HPDE6-E6E7 (cell line): ENCODE measurements around the gene FAM168B.
"Not testable (repeated sequence)": the region's sequence is repeated elsewhere in the genome, so short reads cannot be mapped to it uniquely, and the experiment has no call there.

Source experiments
- DNase-seq: peaks from one replicate; pipeline ENCODE4 v3.0.0; 2011; ENCODE audit warnings: missing footprints; ENCODE audit errors: extremely low spot score

Gene FAM168B

DNA sequence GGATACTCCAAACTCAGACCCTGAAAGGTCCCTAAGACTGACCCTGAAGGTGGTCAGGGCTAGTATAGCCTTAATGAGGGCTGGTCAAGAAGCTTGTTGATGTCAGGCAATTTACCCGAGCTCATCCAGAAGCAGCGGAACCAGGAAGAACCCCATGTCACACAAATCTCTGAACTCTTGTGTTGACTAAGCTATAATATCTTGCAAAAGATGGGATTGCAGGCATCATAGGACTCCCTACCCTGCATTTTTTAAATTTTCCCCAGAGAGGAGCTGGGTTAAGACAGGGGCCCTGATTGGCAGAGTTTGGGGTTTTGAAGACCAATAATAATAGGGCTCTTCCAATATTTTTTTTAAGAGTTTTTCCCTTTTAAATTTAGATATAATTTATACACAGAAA, 9.9 kb upstream of the FAM168B start:
- DNase-seq = no peak

- DNase-seq = peak; percentile 20
Measured at GRCh38 chr2:131094463-131095281, 1.4 kb upstream of the FAM168B start.

DNA sequence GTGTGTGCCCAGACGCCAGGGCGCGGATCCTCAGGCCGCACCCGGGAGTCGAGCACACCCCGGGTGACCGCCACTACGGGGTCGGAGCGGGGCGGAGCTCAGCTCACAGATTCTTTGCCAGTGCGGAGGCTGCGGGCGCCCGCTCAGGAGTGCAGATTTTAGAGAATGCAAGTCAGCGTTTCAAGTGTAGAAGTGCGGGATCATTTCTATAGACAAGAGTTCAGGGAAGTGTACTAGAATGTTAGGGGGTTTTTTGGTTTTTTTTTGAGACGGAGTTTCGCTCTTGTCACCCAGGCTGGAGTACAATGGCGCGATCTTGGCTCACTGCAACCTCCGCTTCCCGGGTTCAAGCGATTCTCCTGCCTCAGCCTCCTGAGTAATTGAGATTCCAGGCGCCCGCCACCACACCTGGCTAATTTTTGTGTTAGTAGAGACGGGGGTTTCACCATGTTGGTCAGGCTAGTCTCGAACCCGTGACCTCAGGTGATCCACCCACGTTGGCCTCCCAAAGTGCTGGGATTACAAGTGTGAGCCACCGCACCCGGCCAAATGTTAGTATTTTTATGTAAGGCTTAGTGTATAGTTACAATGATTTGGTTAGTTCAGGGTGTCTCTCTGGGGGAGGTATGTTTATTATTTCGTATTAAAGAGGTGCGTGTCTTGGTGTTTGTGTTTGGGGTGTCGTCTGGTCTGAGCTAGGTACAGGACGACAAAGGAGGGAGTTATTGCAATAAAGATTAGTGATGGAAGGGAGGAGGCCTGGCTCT, 619 bp upstream of the FAM168B start:
- DNase-seq = no peak

- DNase-seq = no peak
Measured at GRCh38 chr2:131092458-131093005, 728 bp downstream of the FAM168B start.

DNA sequence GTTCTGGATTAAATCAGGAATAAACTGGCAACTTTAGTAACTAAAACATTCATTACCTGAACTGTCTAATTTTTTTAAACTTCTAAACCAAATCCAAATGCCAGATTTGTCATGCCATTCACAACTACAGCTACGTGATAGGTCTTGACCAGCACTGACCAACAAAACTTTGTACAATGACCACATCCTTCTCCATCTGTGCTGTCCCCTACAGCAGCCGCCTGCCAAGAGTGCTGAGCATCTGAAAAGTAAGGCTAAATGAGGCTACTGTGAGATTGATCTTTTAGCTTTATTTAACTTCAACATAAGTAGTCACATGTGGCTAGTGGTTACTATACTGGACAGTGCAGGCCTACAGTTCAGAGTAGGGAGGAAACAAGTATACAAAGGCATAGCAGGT, 7.6 kb downstream of the FAM168B start:
- DNase-seq = no peak

DNA sequence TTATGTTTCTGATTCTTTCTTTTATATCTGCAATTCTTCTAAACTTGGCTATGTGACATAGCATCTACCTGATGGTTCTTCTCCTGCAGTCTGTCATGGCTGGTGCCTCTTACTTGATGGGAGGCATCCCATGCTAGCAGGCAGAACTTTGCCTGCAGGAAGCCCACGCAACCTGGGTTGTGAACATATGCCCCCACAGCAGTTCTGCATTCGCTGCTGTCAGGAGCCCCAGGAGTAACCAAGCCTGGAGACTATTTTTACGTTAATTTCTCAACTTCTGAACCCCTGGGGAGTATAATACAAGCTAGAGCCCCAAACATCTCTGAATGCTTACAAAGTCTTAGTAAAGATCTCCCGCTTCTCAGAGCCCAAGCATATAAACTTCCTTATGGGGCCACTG, 12.1 kb downstream of the FAM168B start:
- DNase-seq = no peak

- DNase-seq = not testable (repeated sequence)
Measured at GRCh38 chr2:131079931-131080330, 13.3 kb downstream of the FAM168B start.

DNA sequence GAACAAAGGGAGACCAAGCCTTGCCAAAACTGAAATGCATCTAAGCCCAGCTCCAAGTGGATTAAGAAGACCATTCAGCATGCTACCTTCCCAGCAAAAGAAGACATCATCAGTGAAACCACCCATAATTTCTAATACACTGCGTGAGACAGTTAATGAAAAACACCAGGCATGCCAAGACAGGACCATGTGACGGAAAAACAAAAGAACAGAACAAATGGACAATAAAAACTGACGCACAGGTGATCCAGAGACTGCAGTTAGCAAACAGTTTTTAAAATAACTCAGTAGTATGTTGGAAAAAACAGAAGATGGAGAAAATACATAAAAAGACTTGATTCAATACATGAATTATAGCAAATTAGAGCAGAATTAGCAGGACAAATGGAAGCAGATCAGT, 15.3 kb downstream of the FAM168B start:
- no peak for DNase-seq

DNA sequence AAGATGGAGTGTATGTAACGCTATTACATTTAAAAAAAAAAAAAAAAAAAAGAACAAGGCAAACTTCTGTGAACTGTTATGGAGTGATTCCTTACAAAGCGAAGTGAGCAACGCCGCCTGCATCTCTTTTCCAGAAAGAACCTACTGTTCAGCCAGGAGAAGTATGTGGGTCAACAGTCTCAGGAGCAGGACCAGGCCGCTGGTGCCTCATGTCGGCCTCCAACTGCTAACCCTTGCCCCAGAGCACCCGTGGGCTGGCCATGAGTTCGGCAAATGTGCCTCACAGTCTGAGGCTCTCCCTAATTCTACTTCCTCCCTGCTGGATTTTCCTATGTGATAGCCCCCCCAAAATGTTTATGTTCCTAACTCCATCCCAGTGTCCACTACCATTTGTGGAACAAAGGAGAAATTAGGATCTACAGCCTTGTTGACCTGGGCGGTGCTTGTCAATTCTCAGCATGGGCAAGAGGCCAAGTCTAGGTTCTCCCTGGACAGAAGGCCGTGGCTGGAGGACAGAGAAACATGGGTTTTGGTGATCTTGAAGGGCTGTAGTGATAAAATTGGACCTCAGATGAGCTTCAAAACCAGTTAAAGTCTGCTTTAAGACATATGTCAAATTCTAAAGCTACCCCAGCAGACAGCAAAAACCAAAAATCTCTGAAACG, 15.9 kb downstream of the FAM168B start:
- DNase-seq = no peak

- DNase-seq = no peak
Measured at GRCh38 chr2:131076707-131077106, 16.6 kb downstream of the FAM168B start.

DNA sequence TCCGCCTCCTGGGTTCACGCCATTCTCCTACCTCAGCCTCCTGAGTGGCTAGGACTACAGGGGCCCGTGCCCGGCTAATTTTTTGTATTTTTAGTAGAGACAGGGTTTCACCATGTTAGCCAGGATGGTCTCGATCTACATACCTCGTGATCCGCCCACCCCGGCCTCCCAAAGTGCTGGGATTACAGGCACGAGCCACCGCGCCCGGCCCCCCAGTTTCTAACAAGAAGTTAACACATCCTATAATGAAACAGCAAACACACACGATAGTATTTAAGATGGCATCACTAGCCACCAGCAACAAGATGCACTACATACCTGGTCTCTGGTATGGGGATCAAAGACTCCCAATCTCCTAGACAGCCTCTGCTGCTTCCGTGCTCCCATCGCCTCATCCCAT, 17.7 kb downstream of the FAM168B start:
- DNase-seq = not testable (repeated sequence)

DNA sequence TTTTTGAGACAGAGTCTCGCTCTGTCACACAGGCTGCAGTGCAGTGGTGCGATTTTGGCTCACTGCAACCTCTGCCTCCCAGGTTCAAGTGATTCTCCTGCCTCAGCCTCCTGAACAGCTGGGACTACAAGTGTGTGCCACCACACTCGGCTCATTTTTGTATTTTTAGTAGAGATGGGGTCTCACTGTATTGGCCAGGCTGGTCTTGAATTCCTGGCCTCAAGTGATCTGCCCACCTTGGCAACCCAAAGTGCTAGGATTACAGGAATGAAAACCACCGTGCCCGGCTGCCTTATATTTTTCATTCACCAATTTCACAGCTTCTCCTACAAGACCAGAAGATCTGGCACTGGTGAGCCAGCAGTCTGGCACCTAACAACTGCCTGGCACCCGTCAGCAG, 25.1 kb downstream of the FAM168B start:
- not testable (repeated sequence) for DNase-seq

DNA sequence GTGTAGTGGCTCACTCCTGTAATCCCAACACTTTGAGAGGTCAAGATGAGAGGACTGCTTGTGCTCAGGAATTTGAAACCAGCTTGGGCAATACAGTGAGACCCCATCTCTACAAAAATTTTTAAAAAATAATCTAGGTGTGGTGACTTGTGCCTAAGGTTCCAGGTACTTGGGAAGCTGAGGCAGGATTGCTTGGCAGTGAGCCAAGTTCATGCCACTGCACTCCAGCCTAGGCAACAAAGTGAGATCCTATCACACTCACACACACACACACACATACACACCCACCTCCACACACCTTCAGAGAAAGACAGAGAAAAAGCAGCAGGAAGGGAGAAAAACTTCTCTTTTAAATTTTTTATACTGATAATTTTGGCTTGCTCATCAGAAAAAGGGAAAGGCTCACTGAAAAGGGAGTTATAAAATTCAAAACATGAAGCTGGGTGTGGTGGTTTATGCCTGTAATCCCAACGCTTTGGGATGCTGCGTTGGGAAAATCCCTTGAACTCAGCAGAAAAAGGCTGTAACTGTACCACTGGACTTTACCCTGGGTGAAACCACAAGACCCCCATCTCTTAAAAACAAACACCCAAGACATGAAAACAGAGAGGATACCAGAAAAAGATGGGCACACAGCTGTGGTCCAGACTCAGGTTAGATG, 25.7 kb downstream of the FAM168B start:
- DNase-seq = no peak

DNA sequence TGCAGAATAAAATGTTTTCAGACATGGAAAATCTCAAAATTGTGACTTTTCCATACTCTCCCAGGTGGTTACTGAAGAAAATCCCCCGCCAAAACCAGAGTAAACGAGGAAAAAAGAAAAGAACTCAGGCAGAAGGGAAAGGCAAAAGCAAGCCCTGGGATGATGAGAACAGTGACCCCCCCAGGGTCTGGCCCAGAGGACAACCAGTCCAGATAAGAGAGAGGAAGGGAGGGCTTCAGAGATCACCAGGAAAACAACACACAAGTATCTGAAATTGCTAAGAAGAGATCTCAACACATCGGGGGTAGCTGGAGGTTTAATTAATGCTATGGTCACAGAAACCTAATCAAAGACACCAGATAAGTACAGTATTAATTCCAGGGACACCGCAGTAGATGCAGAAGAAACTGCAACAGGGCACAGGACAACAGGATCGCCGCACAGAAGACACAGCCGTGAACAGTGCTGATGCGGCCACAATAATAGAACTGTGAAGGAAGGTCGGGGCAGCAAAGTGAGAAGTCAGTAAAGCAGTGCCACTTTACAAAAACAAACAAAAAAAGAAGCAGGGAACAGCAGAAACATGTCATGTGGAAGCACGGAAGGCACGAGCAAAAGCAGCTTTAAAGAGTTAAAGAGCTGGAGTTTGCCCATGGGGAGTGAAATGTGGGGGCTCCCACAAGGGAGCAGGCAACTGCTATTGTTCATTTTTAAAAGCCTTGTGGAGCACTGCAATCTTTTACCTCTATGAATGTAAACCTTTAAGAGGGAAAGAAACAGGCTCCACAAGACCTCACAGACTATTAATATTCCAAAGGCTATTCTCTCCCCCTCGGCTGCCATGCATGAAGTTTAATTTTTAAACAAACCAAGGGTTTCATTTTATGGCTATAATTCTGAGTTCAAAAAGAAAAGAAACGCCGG, 28.4 kb downstream of the FAM168B start:
- no peak for DNase-seq

DNA sequence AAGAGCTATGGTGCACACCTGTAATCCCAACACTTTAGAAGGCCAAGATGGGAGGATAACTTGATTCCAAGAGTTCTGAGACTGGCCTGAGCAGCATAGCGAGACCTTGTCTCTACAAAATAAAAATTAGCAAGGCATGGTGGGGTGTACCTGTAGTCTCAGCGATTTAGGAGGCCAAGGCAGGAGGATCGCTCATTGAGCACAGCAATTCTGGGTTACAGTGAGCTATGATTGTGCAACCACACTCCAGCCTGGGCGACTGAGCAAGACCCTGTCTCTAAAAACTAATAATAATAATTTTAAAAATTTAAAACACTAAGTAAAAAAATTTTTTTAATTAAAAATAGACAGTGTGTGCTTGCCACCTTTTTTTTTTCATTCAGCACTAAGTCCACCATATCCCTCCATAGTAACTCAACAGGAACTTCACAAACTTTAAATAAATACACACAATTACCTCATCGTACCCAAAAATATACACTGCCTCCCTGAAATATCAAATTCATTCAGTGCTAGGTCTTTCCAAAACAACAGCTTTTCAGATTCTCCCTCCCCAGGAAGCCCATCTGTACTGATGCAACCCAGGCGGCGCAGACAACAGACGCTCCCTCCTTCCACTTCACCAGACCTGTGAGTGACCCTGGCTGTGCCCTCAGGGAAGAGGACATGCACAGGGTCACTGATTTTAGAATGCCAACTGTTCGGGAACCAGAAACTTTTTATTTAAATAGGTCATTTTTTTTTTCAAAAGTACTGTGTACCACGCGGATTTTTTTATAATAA, 29.6 kb downstream of the FAM168B start:
- DNase-seq = no peak

DNA sequence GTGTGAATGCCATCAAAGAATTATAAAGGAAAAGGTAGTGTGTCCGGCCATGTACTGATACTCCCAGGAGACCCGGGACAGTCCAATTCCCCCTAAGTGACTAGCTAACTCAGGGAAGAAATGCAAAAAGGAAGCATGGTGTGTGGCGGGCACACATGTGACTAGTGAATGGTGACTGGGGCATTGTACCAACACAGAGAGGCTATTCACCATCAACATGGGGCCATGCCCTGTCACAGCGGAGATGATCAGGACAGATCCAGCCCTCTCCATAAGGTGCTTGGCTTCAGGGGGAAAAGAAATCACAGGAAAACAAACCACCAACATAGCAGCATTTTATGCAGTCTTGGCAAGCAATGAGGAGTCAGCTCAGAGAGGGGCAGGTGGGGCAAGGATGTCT, 34.3 kb downstream of the FAM168B start:
- DNase-seq = no peak

DNA sequence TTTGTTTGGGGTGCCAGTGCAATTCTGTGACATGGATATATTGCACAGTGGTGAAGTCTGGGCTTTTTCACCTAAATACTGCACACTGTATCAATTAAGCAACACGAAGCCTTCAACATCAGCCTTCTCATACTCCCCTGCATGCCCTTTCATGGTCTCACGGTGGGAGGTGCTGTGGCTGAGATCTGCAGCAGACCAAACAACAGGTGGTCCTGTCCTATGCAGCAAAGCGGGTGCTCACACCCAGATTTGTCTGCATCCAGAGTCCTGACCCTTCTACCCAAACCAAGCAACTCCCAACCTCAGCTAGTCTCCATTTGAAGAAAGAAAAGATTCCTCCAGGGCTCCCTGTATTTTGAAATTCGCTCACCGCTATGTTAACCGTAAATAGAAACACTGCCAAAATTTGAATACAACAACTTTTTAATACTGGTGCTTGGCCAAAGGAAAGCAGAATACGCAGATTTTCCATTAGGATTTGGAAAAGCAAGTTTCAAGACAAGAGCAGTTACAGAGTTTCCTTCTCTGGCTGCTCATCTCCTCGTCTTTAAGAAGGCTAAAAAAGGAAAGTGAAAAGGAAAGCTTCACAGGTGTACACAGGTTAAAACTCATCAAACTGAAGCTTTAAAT, 34.9 kb downstream of the FAM168B start:
- no peak for DNase-seq

GRCh38 chr2:131056932-131057287, 36.4 kb downstream of the FAM168B start:
- DNase-seq = no peak

DNA sequence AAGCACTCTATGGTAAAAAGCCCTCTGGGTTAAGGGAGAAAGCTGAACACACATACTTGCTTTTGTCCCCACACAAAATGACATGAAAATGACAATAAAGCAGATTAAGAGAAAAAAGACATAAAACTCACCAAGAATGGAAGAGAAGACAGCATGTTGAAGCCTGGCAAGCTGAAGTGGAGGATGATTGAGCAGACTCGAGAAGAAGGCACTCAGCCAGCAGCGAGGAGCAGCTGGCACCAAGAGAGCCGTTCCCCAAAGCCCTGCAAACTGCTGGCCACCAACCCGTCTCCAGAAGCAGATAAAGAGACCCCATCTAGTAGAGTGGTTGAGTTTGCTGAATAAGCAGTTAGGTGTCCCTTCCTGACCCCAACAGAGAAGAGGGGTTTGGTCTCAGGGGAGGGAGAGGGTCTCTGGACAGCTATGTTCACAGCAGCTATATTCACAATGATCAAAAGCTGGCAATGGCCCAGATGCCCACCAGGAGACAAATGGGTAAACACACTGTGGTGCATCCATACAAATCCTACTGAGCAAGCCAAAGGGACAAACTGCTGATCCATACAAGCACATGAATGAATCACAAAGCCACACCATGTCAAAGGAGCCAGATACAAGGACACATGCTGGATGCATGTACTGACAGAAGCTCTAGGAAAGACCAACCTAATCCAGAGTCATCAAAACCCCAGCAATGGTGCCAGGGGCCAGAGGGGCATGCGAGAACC, 36.9 kb downstream of the FAM168B start:
- DNase-seq = no peak
